Activated gamma-delta T cell (primary cell): Measurements from ENCODE around the gene TMEM45A.
"Not testable (repeated sequence)": the region's sequence is repeated elsewhere in the genome, so short reads cannot be mapped to it uniquely, and the experiment has no call there.

Source experiments
- DNase-seq: peaks from one replicate; lab custom pipeline; 2025; lab: John Stamatoyannopoulos, UW

TMEM45A gene

DNA sequence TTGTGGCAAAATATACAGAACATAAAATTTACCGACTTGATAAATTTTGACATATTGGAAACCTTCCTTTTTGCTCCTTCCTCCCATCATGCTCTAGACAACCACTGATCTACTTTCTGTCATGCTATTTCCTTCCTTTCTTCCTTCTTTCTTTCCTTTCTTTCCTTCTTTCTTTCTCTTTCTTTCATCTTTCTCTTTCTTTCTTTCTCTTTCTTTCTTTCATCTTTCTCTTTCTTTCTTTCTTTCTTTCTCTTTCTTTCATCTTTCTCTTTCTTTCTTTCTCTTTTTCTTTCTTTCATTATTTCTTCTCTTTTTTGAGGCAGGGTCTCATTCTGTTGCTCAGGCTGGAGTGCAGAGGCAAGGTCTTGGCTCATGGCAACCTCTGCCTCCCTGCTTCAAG lies 8.9 kb upstream of the TMEM45A start:
- no peak for DNase-seq

DNA sequence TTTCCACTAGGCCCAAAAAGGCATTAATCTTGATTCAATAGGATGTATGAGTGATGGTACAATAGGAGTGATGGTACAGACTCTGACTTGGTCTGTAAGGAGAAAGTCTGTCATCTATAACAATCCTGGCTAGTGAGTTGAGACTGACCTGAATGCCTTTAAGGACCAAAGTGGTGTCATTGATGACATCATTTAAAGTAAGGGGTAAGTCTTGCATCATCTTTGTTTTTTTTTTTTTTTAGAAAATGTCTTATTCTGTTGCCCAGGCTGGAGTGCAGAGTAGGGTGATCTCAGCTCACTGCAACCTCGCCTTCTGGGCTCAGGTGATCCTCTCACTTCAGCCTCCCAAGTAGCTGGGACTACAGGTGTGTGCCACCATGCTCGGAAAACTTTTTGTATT lies 5.6 kb upstream of the TMEM45A start:
- no peak for DNase-seq

DNA sequence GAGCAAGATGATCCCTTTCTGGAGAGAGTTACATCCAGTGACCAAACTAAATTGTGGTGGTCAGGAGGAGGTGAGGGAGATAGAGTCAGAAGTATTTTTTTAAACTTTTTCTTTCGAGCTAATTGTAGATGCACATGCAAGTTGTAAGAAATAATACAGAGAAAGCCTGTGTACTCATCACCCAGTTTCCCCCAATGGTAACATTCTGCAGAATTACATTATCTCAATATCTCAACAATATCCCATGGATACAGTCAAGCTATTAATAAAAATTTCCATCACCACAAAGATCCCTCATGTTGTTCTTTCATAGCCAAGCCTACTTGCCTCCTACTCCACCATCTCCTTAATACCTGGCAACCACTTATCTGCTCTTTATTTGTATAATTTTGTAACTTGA lies 3.3 kb upstream of the TMEM45A start:
- DNase-seq: no peak

DNA sequence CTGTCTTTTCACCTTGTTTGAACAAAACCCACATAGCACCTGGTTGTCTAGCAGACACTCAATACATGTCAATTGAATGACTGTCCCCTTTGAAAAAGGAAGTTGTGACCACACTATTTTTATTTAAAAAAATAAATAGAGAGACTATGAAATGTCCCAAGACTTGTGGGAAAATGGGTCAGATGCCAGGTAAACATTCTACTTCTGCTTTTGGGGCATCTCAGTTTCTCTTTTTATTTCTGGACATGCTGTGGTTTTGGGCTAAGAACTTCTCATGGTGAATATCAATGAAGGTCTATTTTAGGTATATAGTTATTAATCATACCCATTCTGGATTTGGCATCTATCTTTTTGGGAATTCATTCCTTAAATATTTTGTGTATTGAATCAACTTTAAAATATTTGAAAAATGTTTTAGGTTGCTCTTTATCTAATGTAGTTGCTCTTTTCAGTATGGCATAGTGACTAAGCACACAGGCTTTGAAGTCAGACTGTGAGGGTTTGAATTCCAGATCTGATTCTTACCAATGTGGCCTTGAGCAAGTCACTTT lies 4.4 kb downstream of the TMEM45A start:
- DNase-seq: no peak

DNA sequence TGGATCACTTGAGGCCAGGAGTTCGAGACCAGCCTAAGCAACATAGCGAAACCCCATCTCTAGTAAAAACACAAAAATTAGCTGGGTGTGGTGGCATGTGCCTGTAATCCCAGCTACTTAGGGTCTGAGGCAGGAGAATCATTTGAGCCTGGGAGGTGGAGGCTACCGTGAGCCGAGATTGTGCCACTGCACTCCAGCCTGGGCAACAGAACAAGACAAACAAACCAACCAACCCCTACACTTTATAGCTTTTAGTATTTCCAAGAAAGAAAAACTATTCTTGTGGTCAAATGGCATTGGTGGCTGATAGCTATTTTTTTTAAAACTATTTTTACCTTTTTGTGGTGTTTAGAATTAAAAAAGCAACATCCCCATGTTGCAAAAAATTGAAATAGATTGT lies 7.2 kb downstream of the TMEM45A start:
- DNase-seq: no peak

DNA sequence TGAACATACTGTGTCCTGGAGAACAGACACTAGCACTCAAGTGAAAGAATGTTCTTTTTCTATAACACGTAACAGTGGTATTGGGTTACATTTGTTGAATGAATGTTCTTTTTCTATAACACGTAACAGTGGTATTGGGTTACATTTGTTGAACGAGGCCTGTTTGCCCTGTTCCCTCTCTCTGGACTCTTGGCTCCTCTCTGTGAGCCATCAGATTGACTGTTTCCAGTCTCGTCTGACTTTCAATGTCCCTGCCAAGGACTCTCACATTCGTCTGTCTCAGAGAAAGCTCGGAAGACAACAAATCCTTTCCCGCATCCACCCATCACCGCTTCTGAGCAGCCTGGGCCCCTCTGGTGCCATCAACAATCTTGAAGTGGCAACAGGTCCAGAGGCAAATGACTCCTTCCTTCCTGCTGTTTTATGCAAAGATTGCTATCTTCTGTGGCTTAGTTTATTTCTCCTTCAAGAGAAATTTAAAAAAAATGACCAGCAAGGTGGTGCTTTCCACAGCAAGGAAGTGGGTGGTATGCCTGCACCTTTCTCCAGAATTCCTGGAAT lies 8.0 kb downstream of the TMEM45A start:
- DNase-seq: no peak

DNA sequence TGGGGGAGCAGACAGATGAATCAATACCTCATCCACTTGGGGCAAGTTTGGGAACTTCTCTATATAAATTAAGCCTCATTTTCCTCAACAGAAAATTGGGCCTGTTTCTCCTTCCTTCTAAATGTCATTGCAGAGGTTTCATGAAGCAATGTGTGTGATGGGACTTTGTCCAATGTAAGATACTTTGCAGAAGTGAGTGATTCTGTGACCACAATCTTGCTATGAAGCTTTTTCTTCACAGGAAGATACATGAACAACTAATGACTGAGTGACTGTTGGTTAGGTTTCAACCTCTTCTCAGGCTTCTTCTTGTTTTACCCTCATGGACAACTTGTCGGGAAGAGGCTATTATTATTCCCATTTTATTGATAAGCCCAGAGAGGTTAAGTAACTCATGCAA lies 11.0 kb downstream of the TMEM45A start:
- no peak for DNase-seq

DNA sequence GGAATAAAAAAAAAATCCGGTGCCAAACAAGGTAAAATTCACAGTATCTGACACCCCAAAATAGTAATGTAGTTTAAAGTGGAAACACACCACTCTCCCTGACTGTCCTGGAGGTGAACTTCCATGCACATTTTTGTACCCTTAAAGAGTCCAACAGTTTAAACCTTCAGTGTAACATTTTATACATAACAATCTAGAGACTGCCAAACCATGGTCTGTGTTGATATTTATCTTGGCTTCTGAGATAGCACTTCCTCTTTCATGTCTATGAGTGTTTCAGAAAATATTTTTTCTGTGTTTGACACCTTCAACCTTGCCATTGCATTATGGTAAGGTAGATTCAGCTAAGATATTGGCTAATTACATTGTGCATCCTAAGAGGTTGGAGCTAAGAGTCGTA lies 13.9 kb downstream of the TMEM45A start:
- DNase-seq: no peak

DNA sequence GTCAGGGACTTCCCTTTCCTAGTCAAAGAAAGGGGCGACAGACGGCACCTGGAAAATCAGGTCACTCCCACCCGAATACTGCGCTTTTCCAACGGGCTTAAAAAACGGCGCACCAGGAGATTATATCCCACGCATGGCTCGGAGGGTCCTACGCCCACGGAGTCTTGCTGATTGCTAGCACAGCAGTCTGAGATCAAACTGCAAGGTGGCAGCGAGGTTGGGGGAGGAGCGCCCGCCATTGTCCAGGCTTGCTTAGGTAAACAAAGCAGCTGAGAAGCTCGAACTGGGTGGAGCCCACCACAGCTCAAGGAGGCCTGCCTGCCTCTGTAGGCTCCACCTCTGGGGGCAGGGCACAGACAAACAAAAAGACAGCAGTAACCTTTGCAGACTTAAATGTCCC lies 17.4 kb downstream of the TMEM45A start:
- DNase-seq: not testable (repeated sequence)

DNA sequence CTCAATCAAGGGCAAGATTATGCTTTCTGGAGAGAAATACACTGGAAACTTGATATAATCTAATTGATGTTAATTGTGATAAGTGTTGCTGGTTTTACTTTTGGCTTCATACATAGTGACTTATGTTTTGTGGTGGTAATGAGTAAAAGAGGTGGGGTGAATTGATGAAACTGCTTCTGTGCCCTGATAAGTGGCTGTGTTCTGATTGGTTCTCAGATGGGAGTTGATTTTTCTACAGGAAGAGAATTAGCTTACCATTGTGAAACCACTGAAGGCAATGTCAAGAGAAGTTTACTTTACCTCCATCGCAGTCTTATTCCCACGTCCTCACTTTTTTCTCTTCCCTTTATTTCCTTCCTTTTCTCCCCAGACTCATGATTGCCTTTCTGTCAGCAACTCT lies 23.8 kb downstream of the TMEM45A start:
- no peak for DNase-seq

DNA sequence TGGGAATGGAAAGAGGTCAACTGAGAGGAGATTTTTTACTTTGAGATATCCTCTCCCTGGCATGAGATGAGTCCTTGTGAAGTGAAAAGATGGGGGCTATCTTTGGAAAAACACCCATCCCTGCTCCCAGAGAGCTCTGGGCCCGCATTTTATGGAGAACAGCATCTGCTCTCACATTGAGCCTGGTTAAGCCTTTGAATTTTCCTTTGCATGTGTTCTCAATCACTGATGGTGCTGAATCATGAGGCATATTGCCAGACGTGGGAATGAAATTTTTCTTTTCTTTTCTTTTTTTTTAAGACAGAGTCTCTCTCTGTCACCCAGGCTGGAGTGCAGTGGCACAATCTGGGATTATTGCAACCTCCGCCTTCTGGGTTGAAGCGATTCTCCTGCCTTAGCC lies 24.4 kb downstream of the TMEM45A start:
- DNase-seq: no peak

DNA sequence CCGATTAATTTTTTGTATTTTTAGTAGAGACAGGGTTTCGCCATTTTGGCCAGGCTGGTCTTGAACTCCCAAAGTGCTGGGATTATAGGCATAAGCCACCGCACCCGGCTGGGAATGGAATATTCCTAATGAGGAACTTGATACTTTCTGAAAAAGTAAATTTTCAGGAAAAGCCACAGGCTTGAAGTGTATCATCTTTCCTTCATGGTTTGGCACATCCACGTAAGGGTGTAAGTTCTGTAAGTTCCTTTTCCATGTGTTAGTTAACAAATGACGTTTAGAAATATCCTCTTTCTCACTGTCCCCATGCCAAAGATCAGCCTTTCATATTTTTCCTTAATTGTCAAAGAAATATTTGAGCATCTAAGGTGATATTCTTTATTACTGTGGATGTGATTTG lies 24.9 kb downstream of the TMEM45A start:
- DNase-seq: no peak

DNA sequence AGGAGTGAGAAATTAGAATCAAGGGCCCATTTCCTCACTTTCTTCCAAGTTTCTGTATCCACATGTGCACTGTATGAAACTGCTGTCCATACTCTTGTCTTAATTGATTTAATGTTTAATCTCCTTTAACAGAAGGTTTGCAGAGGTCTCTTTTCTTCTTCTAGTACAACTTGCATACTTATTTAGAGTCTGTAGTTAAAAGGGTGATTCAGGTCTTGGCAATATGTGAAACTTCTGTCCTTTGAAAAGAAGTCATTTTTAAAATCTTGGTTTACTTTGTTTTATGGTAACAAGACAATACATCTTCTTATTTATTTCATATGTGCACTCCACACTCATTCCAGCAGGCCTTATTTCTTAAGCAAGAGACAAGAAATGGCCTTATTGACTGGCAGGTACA lies 25.8 kb downstream of the TMEM45A start:
- DNase-seq: no peak

DNA sequence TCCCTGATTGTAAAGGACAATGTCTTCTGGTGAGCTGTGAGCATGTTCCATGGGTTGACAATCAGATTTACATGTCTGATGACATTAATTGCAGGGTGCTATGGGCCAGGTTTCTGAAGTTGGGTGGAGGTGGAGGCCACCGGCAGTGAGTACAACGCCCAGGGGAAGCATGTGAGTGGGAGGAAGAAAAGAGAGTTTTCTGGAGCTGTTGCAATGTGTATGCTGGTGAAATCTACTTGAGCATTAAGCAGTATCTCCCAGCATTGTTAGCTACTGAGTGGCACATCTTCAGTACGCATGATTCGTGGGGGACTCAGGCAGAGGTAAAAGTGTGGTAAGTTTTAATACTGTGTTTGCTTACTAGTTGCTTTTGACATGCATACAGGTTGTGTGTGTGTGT lies 26.6 kb downstream of the TMEM45A start:
- no peak for DNase-seq

DNA sequence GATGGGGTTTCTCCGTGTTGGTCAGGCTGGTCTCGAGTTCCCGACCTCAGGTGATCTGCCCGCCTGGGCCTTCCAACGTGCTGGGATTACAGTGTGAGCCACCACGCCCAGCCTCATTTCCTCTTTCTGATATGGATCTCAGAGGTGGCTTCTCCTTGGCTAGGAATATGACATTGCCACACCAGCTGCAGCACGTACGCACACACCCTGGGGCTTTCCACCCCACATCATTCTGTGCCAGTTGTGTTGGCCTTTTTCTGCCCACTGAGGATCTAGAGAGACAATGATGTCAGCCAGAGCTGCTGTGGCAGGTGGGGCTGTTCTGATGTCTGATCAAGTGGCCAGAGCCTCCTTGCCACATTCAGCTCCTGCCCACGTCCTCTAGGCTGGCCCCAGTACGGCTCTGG lies 29.0 kb downstream of the TMEM45A start:
- no peak for DNase-seq

DNA sequence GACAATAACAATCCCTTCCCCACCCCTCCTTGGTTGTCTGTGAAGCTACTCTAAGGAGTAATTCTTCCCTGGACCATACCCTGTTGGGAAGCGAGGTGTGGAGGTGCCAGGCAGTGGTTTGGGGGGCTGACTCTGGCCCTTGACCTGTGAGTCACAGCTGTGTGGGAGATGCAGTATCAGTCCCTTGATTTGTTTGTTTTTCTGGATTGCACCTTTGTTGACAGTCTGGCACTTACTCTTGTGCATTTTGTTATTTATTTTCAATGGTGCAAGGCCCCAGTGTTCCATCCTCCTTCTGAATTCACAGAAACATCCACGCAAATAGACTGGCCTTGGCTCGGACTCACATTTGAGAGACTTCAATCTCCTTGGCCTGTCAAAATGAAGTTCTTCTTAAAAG lies 29.7 kb downstream of the TMEM45A start:
- DNase-seq: no peak

DNA sequence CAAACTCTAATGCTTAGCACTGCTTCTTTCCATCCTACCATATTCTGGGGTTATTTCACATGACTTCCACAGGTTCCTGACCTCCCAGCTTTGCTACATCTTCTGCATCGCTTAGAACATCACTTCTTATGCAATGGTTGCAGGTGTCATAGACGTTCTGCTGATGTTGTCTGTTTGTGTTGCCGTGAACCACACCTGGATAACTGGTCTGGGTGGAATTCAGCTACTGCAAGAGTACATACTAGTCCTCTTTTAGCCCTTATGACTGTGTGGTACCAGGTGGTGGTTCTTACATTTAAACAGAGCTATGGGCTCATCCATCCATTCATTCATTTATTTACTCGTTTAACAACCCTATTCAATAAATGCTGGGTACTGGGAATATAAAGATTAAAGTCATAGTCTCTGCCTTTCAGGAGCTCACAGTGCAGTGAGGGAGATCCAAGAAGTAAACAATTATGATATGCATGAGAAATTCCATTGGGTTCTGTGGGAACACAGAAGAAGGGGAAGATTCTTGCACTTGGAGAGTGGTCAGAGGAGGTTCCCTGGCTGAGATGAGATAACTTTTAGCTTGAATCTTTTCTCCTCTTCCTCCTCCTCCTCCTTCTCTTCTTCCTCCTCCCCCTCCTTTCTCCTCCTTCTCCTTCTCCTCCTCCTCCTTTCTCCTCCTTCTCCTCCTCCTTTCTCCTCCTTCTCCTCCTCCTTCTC lies 30.8 kb downstream of the TMEM45A start:
- no peak for DNase-seq

DNA sequence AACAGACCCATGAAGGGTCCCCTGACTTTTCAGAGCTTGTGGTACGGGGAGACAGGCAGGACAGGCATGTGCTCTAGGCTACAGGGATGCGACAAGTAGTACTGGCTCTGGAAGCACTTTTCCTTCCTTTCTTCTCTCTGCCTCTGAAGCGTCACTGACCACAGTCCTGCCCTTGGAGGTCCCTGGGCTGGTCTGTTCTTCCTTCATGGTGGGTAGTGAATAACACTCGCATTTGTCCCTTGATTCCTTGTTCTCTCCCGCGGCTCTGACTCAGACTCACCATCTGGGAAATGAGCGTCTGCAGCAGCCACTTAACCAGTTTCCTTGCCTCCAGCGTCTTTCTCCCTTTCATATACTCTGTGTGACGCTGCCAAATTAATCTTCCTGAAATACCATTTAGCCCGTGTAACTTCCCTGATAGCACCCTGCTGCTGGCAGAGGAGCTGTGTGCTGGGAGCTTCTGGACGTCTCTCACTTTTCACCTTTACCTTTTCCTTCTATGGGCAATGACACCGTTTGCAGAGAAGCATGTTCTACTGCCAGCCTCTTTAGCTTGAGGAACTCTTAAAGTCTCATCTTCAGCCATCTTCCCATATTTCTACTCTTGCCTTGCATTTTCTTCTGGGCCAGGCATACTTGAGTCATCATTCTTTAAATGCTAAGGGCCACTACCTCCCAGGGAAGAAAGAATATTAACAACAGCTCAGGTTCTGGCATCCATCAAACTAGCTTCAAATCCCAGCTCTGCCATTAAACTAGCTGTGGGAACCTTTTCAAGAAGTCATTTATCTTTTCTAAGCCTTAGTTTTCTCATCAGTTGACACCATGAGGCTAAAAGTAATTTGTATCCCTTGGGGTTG lies 33.6 kb downstream of the TMEM45A start:
- DNase-seq: no peak

DNA sequence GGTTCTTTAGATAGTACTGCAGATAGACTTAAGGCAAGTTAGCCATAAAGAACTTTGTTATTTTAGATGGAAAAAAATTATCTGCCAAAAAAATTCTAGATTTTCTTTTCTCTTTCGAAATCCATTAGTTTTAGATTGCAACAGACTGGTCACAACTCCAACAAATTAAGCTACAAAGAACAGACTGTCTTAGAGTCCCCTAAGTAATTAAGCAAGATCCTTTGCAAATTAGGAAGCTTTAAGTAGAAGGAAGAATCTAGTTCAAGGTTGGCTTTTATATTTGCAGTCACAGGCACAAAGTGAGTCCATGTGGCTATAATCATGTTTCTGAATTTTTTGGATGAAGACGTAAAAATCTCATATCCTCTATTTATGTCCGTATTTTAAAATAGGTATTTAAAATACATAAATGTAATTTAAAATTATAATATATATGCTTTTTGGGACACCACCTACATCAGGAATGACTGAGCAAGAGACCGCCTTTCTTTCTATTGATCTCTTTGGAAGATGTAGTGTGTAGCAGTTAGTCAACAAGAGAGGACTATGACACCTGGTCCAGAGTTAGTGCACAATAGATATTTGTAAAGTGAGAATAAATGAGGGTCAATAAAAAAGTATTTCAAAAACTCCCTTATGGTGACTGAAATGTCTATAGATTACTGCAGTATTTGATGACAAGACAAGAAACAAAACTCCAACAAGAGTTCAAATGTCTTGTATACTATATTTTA lies 34.4 kb downstream of the TMEM45A start:
- DNase-seq: no peak

DNA sequence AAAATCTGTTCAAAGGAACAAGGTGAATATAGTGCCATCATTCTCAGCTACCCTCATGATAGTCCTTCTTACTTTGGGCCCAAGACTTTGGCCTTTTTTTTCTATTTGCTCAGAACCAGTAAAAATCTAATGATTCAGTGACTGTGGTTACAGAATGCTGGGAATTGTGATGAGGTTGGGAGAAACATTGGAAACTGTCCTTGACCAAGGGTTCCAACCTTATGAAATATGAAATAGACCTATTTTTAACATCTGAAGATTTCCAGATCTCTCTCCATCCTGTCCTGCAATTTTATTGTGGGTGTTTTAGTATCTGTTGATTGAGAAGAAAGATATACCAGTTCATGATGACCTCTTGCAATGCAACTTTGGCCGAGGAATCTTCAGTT lies 34.9 kb downstream of the TMEM45A start:
- no peak for DNase-seq

DNA sequence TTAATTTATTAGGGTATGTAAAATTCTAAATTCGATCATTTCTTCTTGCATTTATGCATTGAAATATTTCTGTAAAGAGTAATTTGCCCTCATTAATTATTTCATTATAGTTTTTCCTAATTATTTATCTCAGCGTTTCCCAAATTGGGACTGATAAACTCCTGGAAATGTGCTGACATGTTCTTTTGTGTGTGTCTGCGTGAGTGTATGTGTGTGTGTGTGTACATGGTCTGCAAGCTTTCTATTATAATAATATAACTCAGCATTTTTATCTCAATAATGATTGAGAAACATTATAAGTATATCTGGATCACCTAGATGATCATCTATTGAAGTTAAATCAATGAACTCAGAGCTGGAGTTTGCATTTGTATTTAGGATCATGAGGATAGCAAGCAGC lies 38.7 kb downstream of the TMEM45A start:
- DNase-seq: no peak

DNA sequence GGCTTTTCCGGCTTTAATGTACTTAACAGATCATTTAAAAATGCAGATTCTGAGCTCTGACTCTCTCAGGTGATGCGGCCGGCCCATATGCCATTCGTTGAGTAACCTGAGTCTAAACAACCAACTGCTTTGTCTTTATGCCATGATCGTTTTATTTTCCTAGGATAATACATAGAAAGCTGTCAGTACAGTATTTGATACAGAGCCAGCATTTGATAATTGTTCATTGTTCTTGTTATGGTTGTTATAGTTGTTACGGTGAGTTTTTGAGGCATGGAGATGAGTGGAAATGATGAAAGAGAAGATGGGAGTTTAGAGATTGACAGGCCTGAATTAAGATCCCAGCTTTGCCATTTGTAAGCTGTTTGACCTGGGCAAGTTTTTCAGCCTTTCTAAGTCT lies 40.0 kb downstream of the TMEM45A start:
- DNase-seq: no peak
